Glomerular endothelial cell (primary cell): Measurements from ENCODE around the gene KRTAP12-1. TPM values are rescaled to one million over a fixed set of nuclear protein-coding genes. Genes with fewer than 3 reads are reported as not detected.
"Not testable (repeated sequence)": the region's sequence is repeated elsewhere in the genome, so short reads cannot be mapped to it uniquely, and the experiment has no call there.

Experiments used
- DNase-seq: peaks from one replicate; pipeline ENCODE4 v3.0.0-alpha.2; 2011; ENCODE audit warnings: low read depth, low spot score; ENCODE audit errors: extremely low read depth
- total RNA-seq: library from RNA; depleted of rRNA; stranded (reverse); fragments of >200 nt; gene quantifications from 2 replicates; pipeline ENCODE4 v1.2.3, GENCODE V29; 2015

Gene KRTAP12-1
- total RNA-seq, 1 donor from 2014 or later = not detected

- DNase-seq = no peak
These were observed 17.6 kb upstream of the KRTAP12-1 start for GRCh38 chr21:44699502-44700001.

- no peak for DNase-seq
These were observed 16.1 kb upstream of the KRTAP12-1 start for GRCh38 chr21:44697811-44698734.

- DNase-seq = not testable (repeated sequence)
These were observed 15.3 kb upstream of the KRTAP12-1 start, which contains the start of gene KRTAP10-12 for GRCh38 chr21:44697172-44697810. KRTAP10-12 (plus strand) TSS chr21:44697172; CDS start chr21:44697202, 30 bp downstream.

GRCh38 chr21:44696572-44696971 is 14.6 kb upstream of the KRTAP12-1 start:
- DNase-seq = no peak

GRCh38 chr21:44695641-44696040 is 13.7 kb upstream of the KRTAP12-1 start:
- DNase-seq = no peak

GRCh38 chr21:44695184-44695583 is 13.2 kb upstream of the KRTAP12-1 start:
- no peak for DNase-seq

GRCh38 chr21:44694776-44695175 is 12.8 kb upstream of the KRTAP12-1 start:
- DNase-seq = no peak

GRCh38 chr21:44692798-44693512 is 11.0 kb upstream of the KRTAP12-1 start:
- no peak for DNase-seq

- no peak for DNase-seq
These were observed 9.7 kb upstream of the KRTAP12-1 start for GRCh38 chr21:44691686-44692085.

GRCh38 chr21:44689740-44690139 is 7.8 kb upstream of the KRTAP12-1 start:
- not testable (repeated sequence) for DNase-seq

GRCh38 chr21:44687671-44688070 is 5.7 kb upstream of the KRTAP12-1 start:
- no peak for DNase-seq

- no peak for DNase-seq
These were observed 5.0 kb upstream of the KRTAP12-1 start for GRCh38 chr21:44686843-44687561.

GRCh38 chr21:44686000-44686781 is 4.2 kb upstream of the KRTAP12-1 start:
- DNase-seq = no peak

- not testable (repeated sequence) for DNase-seq
These were observed 3.1 kb upstream of the KRTAP12-1 start for GRCh38 chr21:44685050-44685449.

- DNase-seq = no peak
These were observed 2.5 kb upstream of the KRTAP12-1 start for GRCh38 chr21:44684483-44684882.

- DNase-seq = no peak
These were observed 2.1 kb upstream of the KRTAP12-1 start for GRCh38 chr21:44684077-44684476.

- DNase-seq = no peak
These were observed 703 bp upstream of the KRTAP12-1 start for GRCh38 chr21:44682580-44683151.

GRCh38 chr21:44681152-44681551 is 811 bp downstream of the KRTAP12-1 start:
- no peak for DNase-seq

GRCh38 chr21:44677881-44678280 is 4.1 kb downstream of the KRTAP12-1 start:
- no peak for DNase-seq
